Activated gamma-delta T cell treated with Interleukin-2 at 50 U/mL for 16 hours (primary cell): Measurements from ENCODE around the gene CIB4.
"Not testable (repeated sequence)": the region's sequence is repeated elsewhere in the genome, so short reads cannot be mapped to it uniquely, and the experiment has no call there.

Experiments used
- DNase-seq: peaks from one replicate; pipeline ENCODE4 v3.0.0-alpha.2; 2020

Gene CIB4

DNA sequence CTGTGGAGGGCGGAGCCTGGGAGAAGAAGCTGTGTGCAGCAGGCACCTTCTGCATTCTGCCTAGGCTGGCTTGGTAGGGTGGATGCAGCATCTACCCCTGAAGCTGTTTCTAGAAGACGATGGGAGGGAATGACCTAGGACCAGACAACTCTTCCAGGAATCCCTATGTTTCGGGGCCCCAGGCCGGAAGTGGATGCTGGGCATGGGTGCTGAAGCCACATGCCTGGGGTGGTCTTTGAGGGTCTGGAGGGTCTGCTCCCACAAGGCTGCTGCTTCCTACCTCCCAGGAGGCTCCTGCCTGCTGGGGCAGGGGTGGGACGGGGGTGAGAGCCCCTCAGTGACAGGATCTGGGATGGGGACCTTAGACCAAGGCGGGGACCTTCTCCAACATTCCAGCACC lies 61.0 kb downstream of the CIB4 start:
- DNase-seq = no peak

- no peak for DNase-seq
These were observed 61.5 kb downstream of the CIB4 start for GRCh38 chr2:26579723-26580040.

DNA sequence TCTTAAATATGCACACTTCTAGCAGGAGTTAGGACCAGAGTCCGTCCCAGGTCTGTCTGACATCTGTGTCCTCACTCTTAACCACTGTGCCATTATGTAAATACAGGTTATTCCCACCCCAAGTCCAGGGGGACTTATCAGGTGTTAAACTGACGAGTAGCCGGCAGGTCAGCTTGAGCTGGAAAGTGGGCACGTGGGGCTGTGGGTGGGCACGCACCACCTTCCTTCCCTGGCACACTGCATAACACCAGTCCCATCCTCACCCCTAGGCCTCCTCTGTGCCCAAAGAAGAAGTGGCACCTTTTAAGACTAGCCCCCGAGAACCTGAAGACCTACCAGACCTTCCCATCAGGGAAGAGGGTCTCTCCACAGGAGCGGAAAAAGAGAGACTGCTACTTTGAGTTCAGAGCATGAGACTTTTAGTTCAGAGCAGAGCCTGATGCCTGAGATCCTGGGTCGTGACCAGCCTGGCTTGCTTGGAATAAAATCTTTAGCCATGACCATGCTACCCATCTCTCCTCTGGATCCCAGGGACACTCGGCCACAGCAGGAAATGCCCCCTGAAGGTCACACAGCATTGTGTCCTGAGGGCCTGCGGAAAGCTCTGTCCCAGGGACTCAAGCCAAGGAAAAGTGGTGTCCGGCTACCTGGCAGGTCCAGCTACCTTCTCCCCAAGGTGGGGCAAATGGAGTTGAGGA lies 62.0 kb downstream of the CIB4 start:
- DNase-seq = no peak

- no peak for DNase-seq
These were observed 62.6 kb downstream of the CIB4 start for GRCh38 chr2:26578581-26578980.

GRCh38 chr2:26578113-26578458 lies 63.1 kb downstream of the CIB4 start:
- no peak for DNase-seq

DNA sequence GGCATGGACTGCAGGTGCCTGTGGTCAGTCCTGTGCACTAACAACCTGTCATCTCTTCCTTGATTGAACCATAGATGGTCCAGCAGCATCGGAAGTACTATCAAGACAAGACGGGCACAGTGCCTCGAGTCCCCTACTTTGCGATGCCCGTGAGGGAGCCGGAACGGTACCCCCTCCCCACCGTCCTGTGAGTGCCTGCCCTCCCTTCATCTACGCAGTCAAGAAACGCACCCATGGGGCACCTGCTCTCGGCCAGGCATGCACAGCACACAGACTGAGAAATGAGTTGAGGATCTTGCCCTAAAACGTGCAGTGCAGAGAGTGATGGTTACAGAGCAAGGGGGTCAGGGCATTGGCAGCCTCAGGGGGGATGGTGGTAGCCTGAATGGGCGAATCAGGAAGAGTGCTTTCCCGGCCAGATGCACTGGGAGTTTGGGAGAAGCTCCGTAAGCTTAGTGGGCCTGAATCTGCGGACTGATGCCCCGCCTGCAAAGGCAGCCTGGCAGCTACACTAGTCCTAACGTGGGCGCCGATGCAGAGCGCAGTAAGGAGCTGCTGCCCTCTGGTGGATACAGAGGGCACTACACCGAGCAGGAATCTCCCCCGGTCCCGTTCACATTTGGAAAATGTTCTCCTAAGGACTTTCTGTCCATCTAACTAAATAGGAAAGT lies 63.6 kb downstream of the CIB4 start:
- DNase-seq = peak; percentile 52

- DNase-seq = no peak
These were observed 64.4 kb downstream of the CIB4 start for GRCh38 chr2:26576565-26577441.

DNA sequence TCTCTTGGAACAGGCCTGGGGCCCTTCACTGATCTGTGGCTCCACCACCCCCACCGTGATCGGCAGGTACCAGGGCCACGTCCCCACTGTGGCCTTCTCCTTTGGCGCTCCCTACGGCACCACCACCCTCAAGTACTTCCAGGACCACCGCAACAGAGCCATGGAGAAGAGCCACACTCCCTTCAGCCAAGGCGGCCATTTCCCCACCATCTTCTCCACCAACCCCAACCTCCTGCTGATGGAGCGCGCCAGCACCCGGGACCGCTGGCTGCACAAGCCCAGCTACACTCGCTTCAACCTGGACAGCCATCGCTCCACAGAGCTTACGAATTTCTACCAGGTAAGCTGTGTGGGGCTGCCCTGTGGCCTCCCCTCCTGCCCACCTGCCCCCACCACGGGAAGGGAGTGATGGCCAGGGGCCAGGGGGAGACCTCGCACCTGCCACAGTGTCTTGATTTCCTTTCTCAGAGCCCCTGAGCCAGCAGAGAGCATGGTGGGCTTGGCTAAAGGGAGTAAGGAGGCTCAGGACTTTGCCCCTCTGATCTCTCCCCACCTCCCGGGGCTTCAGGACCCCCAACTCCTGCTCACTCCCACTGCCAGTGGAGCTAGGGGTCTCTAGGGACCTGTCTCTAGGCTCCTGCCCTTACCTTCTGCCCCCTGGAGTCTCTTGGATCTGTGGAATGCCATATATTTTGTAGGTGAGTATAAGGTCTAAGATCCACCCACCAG lies 65.2 kb downstream of the CIB4 start:
- DNase-seq = no peak

- no peak for DNase-seq
These were observed 66.1 kb downstream of the CIB4 start for GRCh38 chr2:26574900-26575560.

DNA sequence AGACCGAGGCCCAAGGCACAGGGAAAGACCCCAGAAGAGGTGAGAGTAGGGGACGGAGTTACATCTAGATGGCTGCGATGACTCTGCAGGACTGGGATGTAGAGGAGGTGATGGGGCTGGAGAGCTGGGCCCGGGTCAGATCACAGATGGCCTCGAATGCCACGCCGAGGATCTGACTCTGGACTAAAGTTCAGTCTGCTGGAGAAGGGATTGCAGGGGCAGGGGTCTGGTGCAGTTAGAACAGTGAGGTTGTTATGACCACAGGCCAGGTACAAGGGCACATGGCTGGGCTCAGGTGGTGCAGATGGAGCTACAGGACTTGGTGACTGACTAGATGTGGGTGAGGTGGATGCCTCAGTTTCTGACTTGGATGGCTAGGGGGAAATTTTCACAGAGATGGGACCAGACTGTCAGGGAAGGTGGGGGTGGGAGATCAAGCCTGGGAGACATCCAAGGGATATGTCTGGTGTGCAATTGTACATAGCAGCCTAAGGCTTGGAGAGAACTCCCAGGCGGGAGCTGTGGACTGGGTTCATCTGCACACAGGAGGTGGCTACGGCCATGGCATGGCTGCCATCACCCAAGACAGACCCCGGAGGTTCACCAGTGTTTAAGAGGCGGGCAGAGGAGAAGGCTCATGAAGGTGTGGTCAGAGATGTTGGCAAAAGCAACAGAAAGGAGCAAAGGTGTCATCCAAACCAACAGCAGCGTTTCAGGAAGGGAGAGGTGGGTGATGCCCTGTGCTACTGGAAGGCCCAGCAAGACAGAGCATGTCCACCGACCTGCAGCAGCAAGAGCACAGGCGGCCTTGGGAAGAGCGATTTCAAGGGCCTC lies 66.9 kb downstream of the CIB4 start:
- no peak for DNase-seq

DNA sequence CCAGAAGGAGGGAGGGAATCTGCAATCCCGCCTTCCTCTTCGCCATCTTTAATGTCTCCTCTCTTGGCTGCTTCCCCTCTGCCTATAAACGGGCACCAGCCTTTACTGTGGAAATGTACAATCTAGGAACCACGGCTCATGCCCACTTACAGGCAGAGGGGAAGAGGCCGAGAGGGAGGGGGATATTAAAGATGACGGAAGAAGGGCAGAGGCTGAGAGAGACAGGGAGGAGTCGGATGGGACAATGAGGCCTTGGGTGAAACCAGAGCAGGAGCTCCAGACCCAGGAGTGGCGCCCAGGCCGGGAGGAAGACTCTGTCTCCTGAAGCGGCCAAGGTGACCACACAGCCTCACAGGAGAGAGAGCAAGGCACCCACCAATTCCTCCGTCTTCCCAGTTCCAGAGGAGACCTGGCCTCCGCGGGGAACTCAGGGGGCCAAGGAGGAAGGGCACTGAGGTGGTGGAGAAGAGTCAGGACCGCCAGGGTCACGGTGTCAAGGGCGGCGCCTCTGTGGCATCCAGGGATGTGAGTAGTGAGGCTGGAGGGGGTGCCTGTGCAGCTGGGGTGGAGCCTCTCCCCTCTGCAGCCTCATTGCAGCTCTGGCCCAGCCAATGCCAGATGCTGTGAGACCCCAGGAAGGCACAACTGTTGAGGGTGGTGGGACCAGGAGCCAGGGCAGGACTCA lies 67.8 kb downstream of the CIB4 start:
- no peak for DNase-seq

GRCh38 chr2:26572591-26572990 lies 68.6 kb downstream of the CIB4 start:
- DNase-seq = no peak

GRCh38 chr2:26571316-26571715 lies 69.8 kb downstream of the CIB4 start:
- DNase-seq = no peak

- no peak for DNase-seq
These were observed 71.1 kb downstream of the CIB4 start for GRCh38 chr2:26570083-26570430.

- no peak for DNase-seq
These were observed 71.7 kb downstream of the CIB4 start for GRCh38 chr2:26569216-26570082.

DNA sequence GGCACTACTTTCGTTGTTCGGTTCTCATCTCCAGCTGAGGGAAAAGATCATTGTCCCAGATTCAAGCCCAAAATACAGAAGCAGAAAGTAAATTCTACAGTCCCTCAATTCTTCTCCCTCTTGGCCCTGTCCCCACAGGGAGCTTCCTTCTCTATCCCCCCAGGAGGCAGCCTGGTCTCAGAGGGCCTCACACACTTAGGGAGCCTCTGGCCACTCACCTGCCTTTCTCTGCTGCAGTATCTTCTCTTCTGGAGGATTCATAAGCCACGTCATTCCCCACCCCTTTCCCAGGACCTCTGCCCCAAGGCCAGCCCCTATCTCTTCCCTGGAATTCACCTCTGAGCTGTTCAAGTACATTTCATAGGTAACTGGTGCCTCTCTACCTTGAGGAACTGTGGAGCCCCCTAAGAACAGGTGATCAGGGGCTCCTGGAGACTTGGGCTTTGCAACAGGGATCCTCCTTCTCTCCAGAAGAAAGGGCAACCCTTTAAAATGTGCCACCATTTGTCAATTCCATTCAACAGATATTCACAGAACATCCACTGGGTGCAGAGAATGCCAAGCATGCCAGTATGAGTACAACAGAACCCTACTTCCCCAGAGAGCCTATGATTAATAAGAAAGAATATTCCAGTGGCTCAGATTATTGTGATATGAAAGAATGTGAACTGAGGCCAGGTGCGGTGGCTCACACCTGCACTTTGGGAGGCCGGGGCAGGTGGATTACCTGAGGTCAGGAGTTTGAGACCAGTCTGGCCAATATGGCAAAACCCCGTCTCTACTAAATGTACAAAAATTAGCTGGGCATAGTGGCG lies 72.9 kb downstream of the CIB4 start:
- DNase-seq = no peak

GRCh38 chr2:26567534-26567933 lies 73.6 kb downstream of the CIB4 start:
- no peak for DNase-seq

DNA sequence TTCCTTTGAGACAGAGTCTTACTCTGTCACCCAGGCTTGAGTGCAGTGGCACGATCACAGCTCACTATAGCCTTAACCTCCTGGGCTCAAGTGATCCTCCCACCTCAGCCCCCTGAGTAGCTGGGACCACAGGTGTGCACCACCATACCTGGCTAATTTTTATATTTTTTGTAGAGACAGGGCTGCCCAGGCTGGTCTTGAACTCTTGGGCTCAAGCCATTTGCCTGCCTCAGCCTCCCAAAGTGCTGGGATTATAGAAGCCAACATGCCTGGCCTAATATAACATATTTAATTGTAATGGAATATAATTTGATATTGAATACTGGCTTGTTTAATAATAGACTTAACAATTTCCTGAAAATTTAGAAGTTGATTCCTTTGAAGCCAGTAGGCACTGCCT lies 74.4 kb downstream of the CIB4 start:
- DNase-seq = not testable (repeated sequence)

- no peak for DNase-seq
These were observed 75.1 kb downstream of the CIB4 start for GRCh38 chr2:26566081-26566375.
